Activated T-cell treated with anti-CD3 and anti-CD28 coated beads for 24 hours (primary cell): Measurements from ENCODE around the gene HOMER1.
"Not testable (repeated sequence)": the region's sequence is repeated elsewhere in the genome, so short reads cannot be mapped to it uniquely, and the experiment has no call there.

Experiments used
- DNase-seq: peaks from one replicate; pipeline ENCODE4 v3.0.0-alpha.2; 2020; ENCODE audit warnings: low read depth

HOMER1 gene

GRCh38 chr5:79517601-79518000 lies 3.7 kb upstream of the HOMER1 start:
- no peak for DNase-seq

- no peak for DNase-seq
Measured at GRCh38 chr5:79516986-79517385, 3.1 kb upstream of the HOMER1 start.

- not testable (repeated sequence) for DNase-seq
Measured at GRCh38 chr5:79516331-79516730, 2.4 kb upstream of the HOMER1 start.

- DNase-seq, result peak; percentile 87
Measured at GRCh38 chr5:79514391-79515105, 614 bp upstream of the HOMER1 start.

- peak; percentile 1 for DNase-seq
Measured at GRCh38 chr5:79513308-79513703, 628 bp downstream of the HOMER1 start.

- DNase-seq, result no peak
Measured at GRCh38 chr5:79512471-79513307, 1.2 kb downstream of the HOMER1 start.

- no peak for DNase-seq
Measured at GRCh38 chr5:79512049-79512448, 1.9 kb downstream of the HOMER1 start.

GRCh38 chr5:79510638-79511037 lies 3.3 kb downstream of the HOMER1 start:
- DNase-seq, result no peak

- DNase-seq, result no peak
Measured at GRCh38 chr5:79509244-79509885, 4.6 kb downstream of the HOMER1 start.

- no peak for DNase-seq
Measured at GRCh38 chr5:79508794-79509193, 5.1 kb downstream of the HOMER1 start.

- DNase-seq, result no peak
Measured at GRCh38 chr5:79508354-79508753, 5.6 kb downstream of the HOMER1 start.

GRCh38 chr5:79507251-79508205 lies 6.4 kb downstream of the HOMER1 start:
- no peak for DNase-seq

GRCh38 chr5:79505138-79505537 lies 8.8 kb downstream of the HOMER1 start:
- no peak for DNase-seq

- DNase-seq, result no peak
Measured at GRCh38 chr5:79503794-79504495, 10.0 kb downstream of the HOMER1 start.

- no peak for DNase-seq
Measured at GRCh38 chr5:79499640-79500273, 14.2 kb downstream of the HOMER1 start.

GRCh38 chr5:79495311-79495710 lies 18.6 kb downstream of the HOMER1 start:
- no peak for DNase-seq

- no peak for DNase-seq
Measured at GRCh38 chr5:79493596-79494345, 20.2 kb downstream of the HOMER1 start.

- DNase-seq, result no peak
Measured at GRCh38 chr5:79491690-79492317, 22.1 kb downstream of the HOMER1 start.

GRCh38 chr5:79490323-79490936 lies 23.5 kb downstream of the HOMER1 start:
- DNase-seq, result no peak
